Liver (tissue), 3 donors: Measurements from ENCODE around the gene FAM76B.

Experiments
- CTCF ChIP-seq: fragments of 150-350 bp; IDR thresholded peaks from 2 replicates; pipeline ENCODE4 v1.5.1; 2017; ENCODE audit warnings: improper control_type of control experiment, low read depth, low read length; ENCODE audit not compliant: missing input control
- RAD21 ChIP-seq, 2 donors: IDR thresholded peaks; 2 replicates each; pipeline ENCODE4 v1.6.1; 2016; ENCODE audit warnings: antibody characterized with exemption in 2 of 2, mild to moderate bottlenecking in 2 of 2
- donor health status: healthy.
- donor health status: healthy.

- TF ChIP-seq RAD21 (IDR thresholded peaks at IDR 0.05) (peak; percentile 90 to 93), CTCF (peak; percentile 83)
Observed at GRCh38 chr11:95835768-95836488, 46.3 kb upstream of the FAM76B start.
